Activated naive CD8-positive, alpha-beta T cell treated with anti-CD3 and anti-CD28 coated beads, Interleukin-2, amount 50 U/mL, for 16 hours (primary cell): ENCODE results near the gene RBFOX2.
"Not testable (repeated sequence)": the region's sequence is repeated elsewhere in the genome, so short reads cannot be mapped to it uniquely, and the experiment has no call there.

Experiments
- DNase-seq: peaks from one replicate; pipeline ENCODE4 v3.0.0-alpha.2; 2020; ENCODE audit warnings: low read depth, low spot score

Gene RBFOX2

GRCh38 chr22:36044517-36044916 is 15.9 kb upstream of the RBFOX2 start:
- DNase-seq, result not testable (repeated sequence)

DNA sequence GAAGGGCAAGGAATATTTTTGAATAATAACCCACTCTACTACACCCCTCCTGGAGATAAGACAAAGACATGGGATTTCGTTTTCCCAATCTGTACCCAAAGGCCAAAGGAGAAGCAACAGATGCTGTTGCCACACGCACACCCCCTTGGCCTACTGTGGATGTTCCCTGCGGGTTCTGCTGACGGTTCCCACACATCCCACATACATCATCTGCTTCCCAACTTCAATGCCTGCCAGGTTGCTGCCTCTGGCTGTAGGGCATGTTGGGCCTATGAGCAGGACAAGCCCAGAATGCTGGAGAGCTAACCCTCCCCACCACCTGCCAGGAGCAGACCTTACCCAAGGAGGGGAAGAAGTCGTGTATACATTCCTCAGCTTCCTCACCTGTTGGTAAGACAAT is 13.6 kb upstream of the RBFOX2 start:
- no peak for DNase-seq

- no peak for DNase-seq
These were observed 10.5 kb upstream of the RBFOX2 start for GRCh38 chr22:36039125-36039524.

DNA sequence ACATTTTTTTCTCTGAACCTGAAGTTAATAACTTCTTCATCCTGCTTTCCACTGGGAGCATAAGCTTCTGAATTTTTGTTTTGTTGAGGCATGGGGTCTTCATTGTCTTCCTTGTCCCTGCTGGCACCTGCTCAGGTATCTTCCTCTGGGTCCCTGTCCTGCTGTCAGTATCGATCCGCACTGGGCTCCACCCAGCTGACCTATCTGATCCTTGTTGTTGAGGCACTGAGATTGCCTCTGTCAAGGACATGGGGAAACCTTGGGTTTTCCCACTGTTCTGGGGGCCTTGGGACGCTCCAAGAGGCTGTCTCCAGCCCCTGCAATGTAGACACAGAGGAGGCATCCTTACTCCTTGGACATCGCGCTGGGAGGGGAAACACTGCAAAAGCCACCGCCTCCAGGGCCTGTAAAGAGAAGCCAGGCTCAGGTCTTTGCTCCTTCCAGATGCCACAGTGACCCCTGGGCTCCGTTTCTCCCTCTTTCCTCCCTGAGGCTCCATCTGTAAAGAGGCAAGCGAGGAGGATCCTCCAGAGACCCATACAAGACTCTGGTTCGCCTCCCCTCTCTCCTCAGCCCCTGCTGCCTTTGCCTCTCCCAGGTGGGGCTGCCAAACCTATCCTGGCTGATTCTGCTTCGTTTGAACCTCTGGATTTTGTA is 8.6 kb upstream of the RBFOX2 start:
- no peak for DNase-seq

DNA sequence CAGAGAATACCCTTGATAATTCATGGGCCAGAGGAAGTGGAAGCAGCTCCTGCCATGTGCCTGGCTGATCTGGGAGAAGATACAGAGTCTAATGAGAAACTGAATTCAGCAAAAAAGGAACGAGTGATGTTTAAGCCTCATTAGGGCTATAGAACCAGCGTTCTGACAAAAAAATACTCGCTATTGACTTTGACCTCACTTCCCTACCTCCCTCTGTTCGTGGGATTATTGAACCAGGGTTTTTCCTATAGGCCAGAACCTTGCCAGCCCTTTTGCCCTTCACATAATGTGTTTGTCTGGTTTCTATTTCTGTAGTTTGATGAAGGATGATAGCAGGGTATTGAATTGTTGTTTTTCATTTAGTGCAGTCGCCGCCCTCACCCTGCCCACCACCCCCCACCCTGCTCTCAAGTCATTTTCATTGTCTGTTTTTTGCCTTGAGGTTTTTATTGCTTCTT is 7.6 kb upstream of the RBFOX2 start:
- DNase-seq, result no peak

DNA sequence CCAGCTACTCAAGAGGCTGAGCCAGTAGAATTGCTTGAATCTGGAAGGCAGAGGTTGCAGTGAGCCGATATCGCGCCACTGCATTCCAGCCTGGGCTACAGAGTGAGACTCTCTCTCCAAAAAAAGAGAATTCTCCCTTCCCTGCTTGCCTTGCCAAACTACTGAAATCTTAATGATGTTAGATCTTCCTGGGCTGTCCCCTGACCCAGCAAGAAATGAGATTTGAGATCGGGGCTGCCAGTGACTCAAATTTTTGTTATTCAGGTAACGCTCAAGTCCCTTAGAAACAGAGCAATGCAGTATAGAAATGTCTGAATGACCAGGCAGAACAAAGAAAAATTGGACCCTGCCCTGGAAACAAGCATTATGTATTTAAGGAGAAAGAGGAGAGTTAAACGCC is 4.0 kb upstream of the RBFOX2 start:
- DNase-seq, result no peak

- no peak for DNase-seq
These were observed 757 bp upstream of the RBFOX2 start for GRCh38 chr22:36029406-36029755.

DNA sequence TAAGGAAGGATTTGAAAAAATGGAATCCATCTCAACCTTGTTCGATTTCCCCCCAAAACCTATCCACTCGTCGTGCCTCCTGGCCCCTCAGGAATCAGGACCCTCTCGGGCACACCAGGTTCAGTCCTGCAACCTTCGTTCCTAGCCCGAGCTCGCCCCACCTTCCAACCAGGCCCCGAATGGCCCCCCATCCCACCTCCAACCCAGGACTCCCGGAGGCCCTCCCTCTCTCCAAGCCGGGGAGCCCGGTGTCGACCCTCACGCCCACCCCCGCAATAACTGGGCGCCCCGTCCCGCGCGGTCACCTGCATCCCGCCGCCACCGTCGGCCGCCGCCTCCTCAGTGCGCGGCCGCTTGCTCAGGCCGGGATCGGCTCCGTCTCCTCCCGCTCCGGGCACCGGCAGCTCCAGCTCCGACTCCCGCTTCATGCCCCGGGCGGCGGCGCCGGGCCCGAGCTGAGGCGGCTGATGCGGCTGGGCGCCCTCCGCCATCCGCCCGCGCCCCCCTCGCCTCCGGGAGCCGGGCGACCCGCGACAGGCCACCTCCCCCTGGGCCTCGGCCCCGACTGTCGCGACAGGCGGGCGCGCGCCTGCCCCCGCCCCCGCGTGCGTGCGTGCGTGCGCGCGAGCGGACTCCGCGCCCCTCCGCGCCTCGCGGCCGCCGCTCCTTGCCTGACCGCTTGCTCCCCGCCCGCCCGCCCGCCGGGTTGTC is 534 bp downstream of the RBFOX2 start:
- DNase-seq, result no peak

GRCh38 chr22:36027579-36027934 is 1.1 kb downstream of the RBFOX2 start:
- DNase-seq, result no peak

DNA sequence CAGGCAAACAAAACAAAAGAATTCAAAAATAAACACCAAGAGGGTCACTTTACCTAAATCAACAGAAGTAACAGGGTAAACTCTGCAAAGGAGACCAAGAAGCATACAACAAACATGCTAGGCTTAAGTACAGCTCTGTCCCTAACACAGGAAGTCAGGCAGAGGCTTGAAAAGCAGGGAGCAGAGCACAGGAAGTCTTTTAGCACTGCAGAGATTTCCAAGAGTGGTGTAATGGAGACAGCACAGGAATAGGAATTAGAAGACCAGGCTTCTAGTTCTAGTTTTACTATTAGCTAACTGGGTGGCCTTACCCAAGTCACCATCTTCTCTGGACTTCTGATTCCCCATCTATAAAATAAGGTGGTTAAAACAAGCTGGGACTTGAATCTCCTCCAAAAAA is 1.9 kb downstream of the RBFOX2 start:
- DNase-seq, result no peak

DNA sequence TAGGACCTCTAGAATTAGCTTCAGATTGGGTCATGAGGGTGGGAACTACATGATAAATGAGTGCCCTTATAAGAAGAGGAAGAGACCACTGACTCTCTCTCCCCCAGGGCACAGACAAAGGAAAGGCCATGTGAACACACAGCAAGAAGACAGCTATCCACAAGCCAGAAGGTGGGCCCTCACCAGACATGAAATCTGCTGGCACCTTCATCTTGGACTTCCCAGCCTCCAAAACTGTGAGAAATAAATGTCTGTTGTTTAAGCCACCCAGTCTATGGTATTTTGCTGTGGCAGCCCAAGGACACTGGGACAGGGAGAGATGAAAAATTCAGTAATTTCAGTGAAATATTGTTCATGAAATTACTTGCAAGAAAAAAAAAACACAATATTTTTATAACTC is 5.9 kb downstream of the RBFOX2 start:
- no peak for DNase-seq

- no peak for DNase-seq
These were observed 6.5 kb downstream of the RBFOX2 start for GRCh38 chr22:36022162-36022561.

- no peak for DNase-seq
These were observed 6.9 kb downstream of the RBFOX2 start for GRCh38 chr22:36021606-36022153.

GRCh38 chr22:36020865-36021264 is 7.8 kb downstream of the RBFOX2 start:
- not testable (repeated sequence) for DNase-seq

- no peak for DNase-seq
These were observed 11.0 kb downstream of the RBFOX2 start for GRCh38 chr22:36017651-36018091.

DNA sequence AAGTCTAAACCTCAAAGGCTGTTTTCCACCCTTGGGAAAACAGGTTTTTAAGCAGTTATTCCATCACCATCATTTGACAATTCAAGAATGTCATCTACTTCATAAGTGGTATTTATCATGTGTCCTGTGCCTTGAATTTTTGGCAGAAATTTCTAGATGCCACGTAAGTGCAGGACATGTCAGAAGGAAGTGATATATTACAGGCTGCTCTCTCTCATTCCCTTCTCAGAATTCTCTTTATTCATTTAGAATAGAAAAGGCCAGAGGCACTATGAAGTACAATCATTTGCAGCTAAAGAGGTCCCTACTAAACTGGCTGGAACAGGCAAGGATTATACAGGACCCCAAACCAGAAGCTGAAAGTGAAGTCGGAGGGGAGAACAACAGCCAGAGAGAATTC is 11.9 kb downstream of the RBFOX2 start:
- DNase-seq, result no peak

DNA sequence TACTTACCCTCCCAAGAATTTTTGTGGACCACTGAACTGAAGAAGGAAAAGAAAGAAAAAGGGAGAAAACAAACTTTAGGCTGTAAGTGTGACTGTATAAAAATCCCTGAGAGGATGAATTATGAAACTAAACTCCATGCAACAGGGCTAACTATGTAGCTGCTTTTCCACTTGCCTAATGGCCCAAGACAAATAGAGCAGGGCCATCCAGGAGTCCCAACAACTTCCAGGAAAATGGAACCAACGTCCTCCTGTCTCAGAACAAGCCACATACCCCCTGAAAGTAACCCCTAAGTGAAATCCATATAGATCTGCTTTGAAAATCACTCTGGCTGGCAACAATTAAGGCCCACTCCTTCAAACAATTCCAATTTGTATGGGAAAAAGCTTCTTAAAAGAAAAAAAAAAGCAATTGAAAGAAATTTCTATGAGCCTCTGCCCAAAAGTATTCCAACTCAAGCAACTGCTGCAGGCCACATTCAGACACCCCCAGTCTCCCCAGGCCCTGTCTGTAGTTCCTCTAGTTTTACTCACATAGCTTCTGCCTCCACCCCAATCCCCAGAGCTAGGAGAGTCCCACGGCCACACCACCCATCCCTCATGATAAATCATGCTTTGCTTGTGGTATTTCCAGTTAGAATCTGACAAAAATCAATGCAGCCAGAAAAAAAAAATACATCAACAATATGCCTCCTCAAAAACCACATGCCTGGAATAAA is 12.7 kb downstream of the RBFOX2 start:
- no peak for DNase-seq

DNA sequence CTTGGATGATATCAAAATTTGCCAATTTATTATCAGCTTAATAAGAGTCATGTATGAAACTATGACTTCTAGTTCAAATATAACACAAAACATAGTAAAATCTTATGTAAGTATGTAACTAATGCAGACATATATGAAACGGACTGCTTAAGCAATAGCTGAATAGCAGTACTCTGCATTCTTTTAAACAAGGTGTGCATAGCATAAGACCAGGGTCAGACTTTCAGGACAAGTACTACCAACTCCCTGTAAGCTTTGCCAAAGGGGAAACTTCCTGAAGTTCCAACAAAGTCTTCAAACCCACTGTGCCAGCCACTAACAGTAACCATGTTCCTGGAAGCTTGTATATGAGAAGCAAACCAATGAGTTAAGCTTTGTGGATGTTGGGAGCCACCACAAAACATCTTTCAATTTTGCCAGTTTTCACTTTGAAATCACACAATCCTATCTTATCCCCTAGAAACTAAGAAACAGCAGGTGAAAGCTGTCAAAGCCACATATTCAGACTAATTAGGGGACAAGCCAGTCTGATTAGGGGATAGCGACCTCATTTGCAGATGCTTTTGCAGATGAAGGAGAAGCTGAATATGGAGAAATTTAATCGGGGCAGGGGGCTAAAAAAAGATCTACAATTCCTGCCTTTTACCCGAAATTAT is 13.3 kb downstream of the RBFOX2 start:
- DNase-seq, result no peak

GRCh38 chr22:36014546-36015074 is 14.0 kb downstream of the RBFOX2 start:
- no peak for DNase-seq

- no peak for DNase-seq
These were observed 16.3 kb downstream of the RBFOX2 start for GRCh38 chr22:36012332-36012731.

DNA sequence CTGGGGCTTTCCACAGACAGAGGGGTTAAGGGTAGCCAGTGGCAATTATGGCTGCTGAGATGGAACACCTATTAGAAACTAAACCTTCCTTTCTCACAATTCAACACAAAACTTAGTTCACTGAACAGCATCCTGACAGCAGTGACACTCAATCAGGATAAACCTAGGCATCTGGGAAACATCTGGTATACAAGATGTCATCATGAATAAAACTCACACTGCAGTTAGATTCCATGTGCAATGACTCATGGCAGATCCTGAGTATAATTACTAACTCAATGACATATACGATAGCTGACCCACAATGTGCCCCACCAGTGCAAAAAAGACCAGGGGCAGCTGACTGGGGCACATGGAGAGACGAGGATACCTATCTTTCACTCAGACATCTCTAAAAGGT is 17.7 kb downstream of the RBFOX2 start:
- no peak for DNase-seq

DNA sequence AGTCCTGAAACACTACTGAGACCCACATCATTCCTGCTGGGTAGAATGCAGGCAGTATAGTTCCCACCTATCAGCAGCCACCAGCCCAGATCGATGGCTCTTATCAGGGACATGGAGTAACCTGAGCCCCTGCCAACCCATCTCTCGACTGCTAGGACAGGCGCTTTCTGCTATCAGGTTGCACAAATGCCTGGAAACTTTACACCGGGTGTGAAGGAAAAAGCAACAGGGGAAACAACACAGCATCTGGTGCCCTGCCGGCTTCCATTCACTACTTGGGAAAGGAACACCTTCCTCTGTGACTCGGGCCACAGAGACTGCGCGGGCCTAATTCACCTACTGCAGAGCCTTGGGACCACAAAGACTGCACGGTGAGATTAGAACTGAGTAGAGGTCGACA is 18.5 kb downstream of the RBFOX2 start:
- no peak for DNase-seq
